ENCODE results near the gene ALPK3. TPM values are rescaled to one million over a fixed set of nuclear protein-coding genes. Genes with fewer than 3 reads are reported as not detected.

Gene ALPK3
- total and polyA plus RNA-seq, 2 donors (not counting 3 experiments of a cell fraction or from before 2014, with no cell fraction given) = 18.4 to 36.2 TPM

GRCh38 chr15:84799511-84800187 is 17.5 kb upstream of the ALPK3 start:
- TF ChIP-seq GATA2 (IDR thresholded peaks at IDR 0.05; ENCODE audit: insufficient read depth, insufficient read length, low read depth, low read length) (no peak), MAX (IDR thresholded peaks at IDR 0.05; ENCODE audit: insufficient read depth, insufficient read length) (no peak), POLR2AphosphoS5 (IDR thresholded peaks at IDR 0.05; ENCODE audit: insufficient read depth, low read depth, low read length) (no peak), JUN (IDR thresholded peaks at IDR 0.05; ENCODE audit: borderline replicate concordance, insufficient read depth, insufficient read length, low read depth) (no peak), FOS (IDR thresholded peaks at IDR 0.05; ENCODE audit: borderline replicate concordance, insufficient read depth, low read length) (no peak), CTCF (IDR thresholded peaks at IDR 0.05; ENCODE audit: extremely low read depth in 1 of 2, insufficient read depth in 1 of 2, low read depth in 1 of 2, low read length in 2 of 2) (no peak), EZH2 (IDR thresholded peaks at IDR 0.05; ENCODE audit: borderline replicate concordance, low read depth, low read length, severe bottlenecking) (no peak), MYC (IDR thresholded peaks at IDR 0.05; ENCODE audit: low read depth, low read length) (no peak), POLR2A (IDR thresholded peaks at IDR 0.05; ENCODE audit: low read depth, low read length) (no peak)
- CTCF ChIA-PET = interaction anchor here (1.3 kb wide), 1 partner anchor 128 kb away, joined by 3 read pairs; no protein-coding TSS in a partner anchor
- DNase-seq (ENCODE audit: low read depth, low spot score) = no peak

More at GRCh38 chr15:84799511-84800187, 17.5 kb upstream of the ALPK3 start:
- H3K4me2 ChIP-seq (ENCODE audit: insufficient read depth, low read length) = no peak overlapping the region
- H3K79me2 ChIP-seq (ENCODE audit: control insufficient read depth, insufficient read depth, low read length) = no peaks in the 10 kb centered on the region
- H3K27me3 ChIP-seq (ENCODE audit: control insufficient read depth in 2 of 2, insufficient read depth in 2 of 2, low read length in 2 of 2) = no peaks in the 10 kb centered on the region
- no peaks in the 10 kb centered on the region for H4K20me1 ChIP-seq (replicated peaks; ENCODE audit: control insufficient read depth, extremely low read depth, insufficient read depth, low read length)
- H3K9me3 ChIP-seq (replicated peaks; ENCODE audit: control insufficient read depth, insufficient read depth, low read length) = no peaks in the 10 kb centered on the region
- H2AFZ ChIP-seq (ENCODE audit: low read depth, low read length) = no peak overlapping the region
- no peak overlapping the region for H3K9ac ChIP-seq (replicated peaks; ENCODE audit: extremely low read depth, insufficient read depth, low read length)
- H3K36me3 ChIP-seq (ENCODE audit: control insufficient read depth in 2 of 2, extremely low read depth in 1 of 2, insufficient read depth in 2 of 2, low read length in 2 of 2) = peaks cover 19 to 35% of the 10 kb centered on the region in 2 experiments
- no peaks in the 10 kb centered on the region for H3K9me1 ChIP-seq (replicated peaks; ENCODE audit: control insufficient read depth, extremely low read depth, insufficient read depth, low read length)
- H3K4me1 ChIP-seq (ENCODE audit: control insufficient read depth, extremely low read depth, insufficient read depth, low read length) = no peaks in the 10 kb centered on the region
- POLR2A ChIA-PET = no interaction called here
- no peak for FAIRE-seq
- dilution Hi-C loops (cut with MboI; ENCODE audit: extremely low pct_ligation_motif_present, low sequenced_read_pairs) = no loop called here
- H3K4me3 ChIP-seq (replicated peaks in 1 of 3; ENCODE audit: insufficient read depth in 1 of 3, low read depth in 1 of 3, low read length in 3 of 3) = no peak overlapping the region
- no TSS peak for BruUV-seq (replicated peaks)
- H3K27ac ChIP-seq (ENCODE audit: insufficient read depth, low read depth, low read length) = no peak overlapping the region
- intact Hi-C loops (cut with micrococcal nuclease) = no loop called here

All from endothelial cell of umbilical vein (primary cell).